ENCODE measurements around the gene RMND1. TPM values are rescaled to one million over a fixed set of nuclear protein-coding genes. Genes with fewer than 3 reads are reported as not detected.

RMND1 gene
- total and polyA plus RNA-seq, 9 of the 15 experiments (the other 6 are each of a cell fraction or from before 2014, with no cell fraction given): 26.9 to 47.8 (median 36.2) TPM

DNA sequence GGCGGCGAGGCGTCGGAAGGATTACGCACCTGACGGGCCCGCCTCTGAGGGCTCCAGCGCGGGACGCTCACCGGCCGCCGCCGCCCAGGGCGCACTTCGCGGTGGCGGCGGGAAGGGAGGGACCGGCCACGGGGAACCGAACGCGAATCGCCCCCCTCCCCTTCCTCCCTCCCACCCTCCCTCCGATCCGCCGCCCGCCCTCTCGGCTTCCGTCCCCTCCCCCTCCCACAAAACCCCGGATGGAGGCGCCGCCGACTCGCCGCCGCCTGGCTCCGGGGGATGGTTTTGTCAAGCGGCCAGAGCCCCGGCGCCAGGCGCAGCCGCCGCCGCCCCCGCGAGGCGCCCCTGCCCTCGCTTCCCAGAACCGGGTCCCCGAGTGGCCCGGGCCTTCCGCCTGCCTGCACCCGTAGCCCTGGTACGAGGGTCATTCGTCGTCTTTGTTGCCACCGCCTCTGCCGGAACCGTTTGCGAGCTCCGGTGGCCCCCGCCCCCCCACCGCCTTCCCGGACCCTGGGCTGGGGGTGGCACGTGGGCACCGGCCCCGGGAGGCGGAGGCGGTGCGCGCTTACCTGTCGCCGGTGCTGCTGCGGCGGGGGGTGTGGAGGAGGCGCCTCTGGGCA is 61.0 kb downstream of the RMND1 start (continued):
- peak; percentile 87 for TF ChIP-seq POLR2G (IDR thresholded peaks at IDR 0.05; ENCODE audit: low read depth, low read length)
- TF ChIP-seq, protein P1, sequence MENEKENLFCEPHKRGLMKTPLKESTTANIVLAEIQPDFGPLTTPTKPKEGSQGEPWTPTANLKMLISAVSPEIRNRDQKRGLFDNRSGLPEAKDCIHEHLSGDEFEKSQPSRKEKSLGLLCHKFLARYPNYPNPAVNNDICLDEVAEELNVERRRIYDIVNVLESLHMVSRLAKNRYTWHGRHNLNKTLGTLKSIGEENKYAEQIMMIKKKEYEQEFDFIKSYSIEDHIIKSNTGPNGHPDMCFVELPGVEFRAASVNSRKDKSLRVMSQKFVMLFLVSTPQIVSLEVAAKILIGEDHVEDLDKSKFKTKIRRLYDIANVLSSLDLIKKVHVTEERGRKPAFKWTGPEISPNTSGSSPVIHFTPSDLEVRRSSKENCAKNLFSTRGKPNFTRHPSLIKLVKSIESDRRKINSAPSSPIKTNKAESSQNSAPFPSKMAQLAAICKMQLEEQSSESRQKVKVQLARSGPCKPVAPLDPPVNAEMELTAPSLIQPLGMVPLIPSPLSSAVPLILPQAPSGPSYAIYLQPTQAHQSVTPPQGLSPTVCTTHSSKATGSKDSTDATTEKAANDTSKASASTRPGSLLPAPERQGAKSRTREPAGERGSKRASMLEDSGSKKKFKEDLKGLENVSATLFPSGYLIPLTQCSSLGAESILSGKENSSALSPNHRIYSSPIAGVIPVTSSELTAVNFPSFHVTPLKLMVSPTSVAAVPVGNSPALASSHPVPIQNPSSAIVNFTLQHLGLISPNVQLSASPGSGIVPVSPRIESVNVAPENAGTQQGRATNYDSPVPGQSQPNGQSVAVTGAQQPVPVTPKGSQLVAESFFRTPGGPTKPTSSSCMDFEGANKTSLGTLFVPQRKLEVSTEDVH (IDR thresholded peaks at IDR 0.05; ENCODE audit: low read depth, partially characterized antibody): no peak
- TF ChIP-seq MAZ (CRISPR knock-in tag; conservative IDR thresholded peaks at IDR 0.05 in 1 of 2, IDR thresholded peaks at IDR 0.05 in 1 of 2): peak in 1 of 2 experiments; percentile 78; a peak in 2 of 4 replicates
- TF ChIP-seq PPARD (CRISPR knock-in tag; IDR thresholded peaks at IDR 0.05): no peak
- TF ChIP-seq HMG20A (CRISPR knock-in tag; conservative IDR thresholded peaks at IDR 0.05): no peak
- no peak for TF ChIP-seq ZNF41 (CRISPR knock-in tag; conservative IDR thresholded peaks at IDR 0.05)
- TF ChIP-seq ELK3 (CRISPR knock-in tag; IDR thresholded peaks at IDR 0.05): no peak
- no peak for TF ChIP-seq ZBTB12 (CRISPR knock-in tag; IDR thresholded peaks at IDR 0.05)
- no peak for TF ChIP-seq SIX5 (IDR thresholded peaks at IDR 0.05; ENCODE audit: borderline replicate concordance in 1 of 2, insufficient read depth in 1 of 2, low read depth in 1 of 2, low read length in 2 of 2)
- no peak for TF ChIP-seq MGA (IDR thresholded peaks at IDR 0.05)

Measured in K562 (cell line).